NCI-H2029 treated with DMSO at 0.1 percent for 48 hours (cell line): ENCODE measurements around the gene MDH1B.

Source experiments
- DNase-seq: peaks from one replicate; lab custom pipeline; 2025; lab: John Stamatoyannopoulos, UW

MDH1B gene

GRCh38 chr2:206693399-206694137, 71.6 kb downstream of the MDH1B start:
- DNase-seq, result peak; percentile 62

DNA sequence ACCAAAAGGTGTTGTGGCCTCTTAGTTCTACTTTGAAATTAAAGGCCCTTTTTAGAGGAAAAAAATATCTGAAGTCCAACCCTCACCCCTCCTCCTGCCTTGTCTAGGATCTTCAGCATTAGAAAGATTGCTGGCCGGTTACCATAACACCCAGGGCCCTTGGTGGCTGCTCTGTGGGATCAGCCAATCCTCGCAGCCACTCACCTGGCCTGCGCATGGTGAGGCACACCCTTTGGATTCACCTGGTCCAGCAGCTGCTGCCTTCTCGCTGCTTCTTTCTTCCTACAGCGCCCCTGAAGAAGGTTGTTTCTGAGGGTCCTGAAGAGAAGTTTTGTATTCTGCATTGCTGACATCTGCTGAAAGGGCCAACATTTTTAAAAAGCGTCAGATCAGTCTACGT, 72.2 kb downstream of the MDH1B start:
- DNase-seq, result no peak

- DNase-seq, result no peak
Observed at GRCh38 chr2:206688990-206689389, 76.1 kb downstream of the MDH1B start.

DNA sequence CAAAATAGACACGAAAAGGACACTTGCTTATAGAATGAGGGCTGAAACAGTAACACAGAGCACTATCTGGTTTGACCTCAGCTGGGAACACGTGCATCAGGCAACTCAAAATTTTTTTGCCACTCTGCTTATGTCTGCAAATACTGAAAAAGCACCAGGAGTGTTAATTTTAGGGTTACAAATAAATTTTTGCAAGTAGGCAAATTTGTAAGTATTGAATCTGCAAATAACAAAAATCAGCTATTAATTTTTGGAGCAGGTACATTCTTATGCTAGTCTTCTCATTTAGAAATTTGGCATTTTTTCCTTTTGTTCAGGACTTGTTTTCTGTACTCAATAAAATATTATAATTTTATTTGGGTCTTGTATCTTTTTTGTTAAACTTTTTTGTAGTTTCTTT, 76.7 kb downstream of the MDH1B start:
- DNase-seq, result no peak
